Measurements from ENCODE around the gene BFSP2.
"Not testable (repeated sequence)": the region's sequence is repeated elsewhere in the genome, so short reads cannot be mapped to it uniquely, and the experiment has no call there.

Gene BFSP2

DNA sequence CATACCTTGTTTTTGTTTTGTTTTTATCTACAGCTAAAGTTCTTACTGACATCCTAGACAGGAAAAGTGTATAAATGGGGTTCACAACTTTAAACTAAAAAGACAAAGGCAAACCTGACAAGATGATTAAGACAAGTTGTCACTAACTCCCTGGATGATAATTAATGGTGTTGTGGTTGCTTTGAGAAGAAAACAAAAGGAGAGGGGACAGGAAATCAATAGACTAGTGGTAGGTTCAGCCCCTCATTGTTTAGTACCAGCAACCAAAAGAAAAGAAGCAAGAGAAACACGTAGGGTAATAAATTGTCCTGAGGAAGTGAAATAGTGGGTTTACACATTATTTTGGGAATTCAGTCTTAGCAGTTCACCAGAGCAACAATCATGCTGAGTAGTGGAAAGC lies 78.8 kb downstream of the BFSP2 start:
- no peak for DNase-seq (ENCODE audit: extremely low read depth, low read depth)
- TF ChIP-seq, protein P1, sequence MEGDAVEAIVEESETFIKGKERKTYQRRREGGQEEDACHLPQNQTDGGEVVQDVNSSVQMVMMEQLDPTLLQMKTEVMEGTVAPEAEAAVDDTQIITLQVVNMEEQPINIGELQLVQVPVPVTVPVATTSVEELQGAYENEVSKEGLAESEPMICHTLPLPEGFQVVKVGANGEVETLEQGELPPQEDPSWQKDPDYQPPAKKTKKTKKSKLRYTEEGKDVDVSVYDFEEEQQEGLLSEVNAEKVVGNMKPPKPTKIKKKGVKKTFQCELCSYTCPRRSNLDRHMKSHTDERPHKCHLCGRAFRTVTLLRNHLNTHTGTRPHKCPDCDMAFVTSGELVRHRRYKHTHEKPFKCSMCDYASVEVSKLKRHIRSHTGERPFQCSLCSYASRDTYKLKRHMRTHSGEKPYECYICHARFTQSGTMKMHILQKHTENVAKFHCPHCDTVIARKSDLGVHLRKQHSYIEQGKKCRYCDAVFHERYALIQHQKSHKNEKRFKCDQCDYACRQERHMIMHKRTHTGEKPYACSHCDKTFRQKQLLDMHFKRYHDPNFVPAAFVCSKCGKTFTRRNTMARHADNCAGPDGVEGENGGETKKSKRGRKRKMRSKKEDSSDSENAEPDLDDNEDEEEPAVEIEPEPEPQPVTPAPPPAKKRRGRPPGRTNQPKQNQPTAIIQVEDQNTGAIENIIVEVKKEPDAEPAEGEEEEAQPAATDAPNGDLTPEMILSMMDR (IDR thresholded peaks at IDR 0.05; ENCODE audit: low read depth, low read length, missing control alignments): no peak
- H3K4me3 ChIP-seq (replicated peaks; ENCODE audit: low read depth, low read length): no peak overlapping the region

DNA sequence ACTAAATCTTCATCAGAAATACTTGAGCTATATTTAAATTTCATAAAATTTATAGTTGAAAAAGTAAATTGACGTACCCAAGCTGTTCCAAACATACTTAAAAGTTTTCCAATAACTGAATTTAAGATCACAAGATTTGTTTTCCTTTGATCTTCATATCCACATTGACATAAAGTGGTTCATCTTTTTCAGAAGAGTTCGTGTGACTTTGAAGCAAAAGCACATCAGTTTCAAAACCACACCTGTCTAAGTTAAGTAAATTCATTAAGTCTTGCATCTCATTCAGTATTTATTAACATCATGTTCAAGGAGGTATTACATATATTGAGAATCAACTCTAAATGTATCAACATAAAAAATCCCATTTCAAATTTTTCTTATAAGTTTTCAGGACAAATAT lies 79.5 kb downstream of the BFSP2 start:
- no peak overlapping the region for H3K4me3 ChIP-seq (replicated peaks; ENCODE audit: low read depth, low read length)
- no peak for DNase-seq (ENCODE audit: extremely low read depth, low read depth)
- TF ChIP-seq, protein P1 (IDR thresholded peaks at IDR 0.05; ENCODE audit: low read depth, low read length, missing control alignments): no peak

DNA sequence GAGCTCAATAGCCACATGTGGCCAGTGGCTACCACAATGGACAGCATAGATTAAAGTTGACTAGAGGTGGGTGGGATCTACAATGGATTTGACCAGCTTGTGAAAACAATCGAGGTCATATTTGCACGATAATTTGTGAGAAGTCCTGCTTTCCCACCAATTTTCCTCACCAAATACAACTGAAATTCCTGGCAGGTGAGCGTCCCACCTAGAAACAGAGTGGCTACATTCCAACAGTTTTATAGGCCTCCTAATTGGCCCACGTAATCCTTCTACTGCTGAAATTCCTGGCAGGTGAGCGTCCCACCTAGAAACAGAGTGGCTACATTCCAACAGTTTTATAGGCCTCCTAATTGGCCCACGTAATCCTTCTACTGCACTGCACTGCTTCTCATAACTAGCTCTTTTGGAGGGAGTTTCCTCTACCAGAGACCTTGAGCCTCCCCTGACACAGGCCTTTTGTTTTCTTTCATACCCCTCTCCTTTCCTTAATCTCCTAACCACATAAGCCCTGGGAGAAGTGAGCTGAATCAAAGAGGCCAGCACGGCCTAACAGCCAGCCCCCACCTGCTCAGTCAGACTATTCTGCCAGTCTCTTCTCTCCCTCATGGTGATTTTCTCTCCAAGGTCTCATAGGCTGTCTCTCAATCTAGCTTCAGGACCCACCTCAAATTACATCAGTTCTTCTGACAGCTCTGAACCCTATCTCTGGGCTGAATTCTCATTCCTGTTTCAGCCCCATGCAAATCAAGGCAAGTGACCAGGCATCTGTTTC lies 80.2 kb downstream of the BFSP2 start:
- no peak overlapping the region for H3K4me3 ChIP-seq (replicated peaks; ENCODE audit: low read depth, low read length)
- TF ChIP-seq, protein P1 (IDR thresholded peaks at IDR 0.05; ENCODE audit: low read depth, low read length, missing control alignments): no peak

DNA sequence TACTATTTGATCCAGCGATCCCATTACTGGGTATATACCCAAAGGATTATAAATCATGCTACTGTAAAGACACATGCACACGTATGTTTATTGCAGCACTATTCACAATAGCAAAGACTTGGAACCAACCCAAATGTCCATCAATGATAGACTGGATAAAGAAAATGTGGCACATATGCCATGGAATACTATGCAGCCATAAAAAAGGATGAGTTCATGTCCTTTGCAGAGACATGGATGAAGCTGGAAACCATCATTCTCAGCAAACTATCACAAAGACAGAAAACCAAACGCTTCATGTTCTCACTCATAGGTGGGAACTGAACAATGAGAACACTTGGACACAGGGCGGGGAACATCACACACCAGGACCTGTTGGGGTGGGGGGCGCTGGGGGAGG lies 82.6 kb downstream of the BFSP2 start:
- DNase-seq (ENCODE audit: extremely low read depth, low read depth); H3K4me3 ChIP-seq (replicated peaks; ENCODE audit: low read depth, low read length): not testable (repeated sequence)

More for the DNA sequence above, 80.2 kb downstream of the BFSP2 start:
- no peak for DNase-seq (ENCODE audit: extremely low read depth, low read depth)

DNA sequence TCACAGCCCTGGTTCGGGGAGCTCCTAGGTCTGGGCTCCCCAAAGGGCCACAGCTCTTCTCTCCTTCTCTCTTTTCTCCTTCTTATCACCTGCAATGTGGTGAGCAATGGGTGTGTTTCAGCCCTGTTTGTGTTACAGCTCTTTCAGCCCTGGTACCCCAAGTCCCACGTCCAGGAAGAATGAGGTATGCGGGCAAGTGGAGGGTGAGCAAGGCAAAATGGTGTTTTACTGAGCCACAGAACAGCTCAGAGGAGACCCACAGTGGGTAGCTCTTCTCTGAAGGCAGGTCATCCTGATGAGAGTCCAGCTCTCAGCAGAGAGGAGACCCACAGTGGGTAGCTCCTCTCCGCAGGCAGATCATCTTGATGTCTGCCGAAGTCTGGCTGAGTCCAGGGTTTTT lies 86.8 kb downstream of the BFSP2 start:
- H3K4me3 ChIP-seq (replicated peaks; ENCODE audit: low read depth, low read length): no peak overlapping the region
- no peak for DNase-seq (ENCODE audit: extremely low read depth, low read depth)
- TF ChIP-seq, protein P1 (IDR thresholded peaks at IDR 0.05; ENCODE audit: low read depth, low read length, missing control alignments): no peak

DNA sequence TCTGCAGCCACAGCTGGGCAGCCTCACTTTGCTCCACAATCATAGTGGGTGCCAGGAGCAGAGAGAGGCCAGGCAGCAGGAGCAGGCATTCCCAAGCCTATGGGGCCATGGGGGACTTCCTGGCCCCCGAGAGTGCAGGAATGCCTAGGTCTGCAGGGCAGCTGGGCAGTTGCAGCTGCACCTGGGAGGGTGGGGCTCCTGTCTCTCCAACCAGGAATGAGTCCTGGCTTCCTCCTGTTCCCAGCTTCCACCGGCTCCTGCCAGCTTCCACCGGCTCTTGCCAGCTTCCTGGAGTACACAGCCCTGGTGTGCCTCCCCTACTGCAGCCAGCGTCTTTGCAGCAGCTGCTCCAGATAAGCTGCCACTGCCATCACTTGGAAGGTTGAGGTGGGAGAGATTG lies 87.3 kb downstream of the BFSP2 start:
- TF ChIP-seq, protein P1 (IDR thresholded peaks at IDR 0.05; ENCODE audit: low read depth, low read length, missing control alignments): no peak
- H3K4me3 ChIP-seq (replicated peaks; ENCODE audit: low read depth, low read length): no peak overlapping the region
- DNase-seq (ENCODE audit: extremely low read depth, low read depth): no peak

DNA sequence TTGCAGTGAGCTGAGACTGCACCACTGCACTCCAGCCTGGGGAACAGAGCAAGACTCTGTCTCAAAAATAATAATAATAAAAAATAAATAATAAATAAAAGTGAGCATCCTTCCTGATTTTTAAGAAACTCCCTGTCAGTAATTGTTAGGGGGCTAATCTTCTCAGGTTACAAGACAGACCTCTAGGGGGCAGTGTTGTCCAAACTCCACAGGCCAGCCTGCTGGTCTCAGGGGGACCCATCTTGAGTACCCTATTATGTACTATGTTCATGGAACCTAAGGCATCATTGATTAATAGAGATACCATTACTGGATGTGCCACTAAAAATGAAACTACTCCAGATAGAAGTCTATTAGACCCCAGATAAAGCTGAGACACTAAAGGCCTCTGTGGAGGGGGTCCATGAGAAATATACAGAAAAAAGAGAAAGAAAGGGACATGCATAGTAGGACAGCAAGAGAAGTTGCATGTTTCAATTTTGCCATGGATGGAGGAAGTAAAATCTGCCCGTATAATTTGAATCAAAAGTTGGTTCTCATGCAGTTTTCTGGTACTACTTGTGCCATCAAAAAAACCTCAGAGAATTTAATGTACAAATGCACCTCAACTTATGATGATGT lies 88.2 kb downstream of the BFSP2 start:
- no peak for DNase-seq (ENCODE audit: extremely low read depth, low read depth)
- no peak overlapping the region for H3K4me3 ChIP-seq (replicated peaks; ENCODE audit: low read depth, low read length)
- TF ChIP-seq, protein P1 (IDR thresholded peaks at IDR 0.05; ENCODE audit: low read depth, low read length, missing control alignments): peak; percentile 54
